ENCODE measurements around the gene STK39.

STK39 gene

GRCh38 chr2:168138901-168139300 is 108.5 kb downstream of the STK39 start:
- Histone ChIP-seq H3K9me3 (ENCODE audit: control insufficient read depth, low read length) (no peaks in the 10 kb centered on the region), H3K9ac (ENCODE audit: low read length) (no peak overlapping the region), H3K4ac (ENCODE audit: low read depth in 1 of 2, low read length in 2 of 2) (no peak overlapping the region), H2AK5ac (ENCODE audit: low read length, severe bottlenecking) (no peak overlapping the region), H3K18ac (ENCODE audit: low read depth in 1 of 2, low read length in 2 of 2) (no peak overlapping the region), H3K4me3 (ENCODE audit: insufficient read depth in 1 of 2, low read depth in 1 of 2, low read length in 2 of 2) (no peak overlapping the region), H2BK120ac (ENCODE audit: low read depth, low read length) (no peak overlapping the region), H3K36me3 (ENCODE audit: control insufficient read depth in 1 of 2, insufficient read depth in 2 of 2, low read depth in 1 of 2, low read length in 2 of 2) (peaks cover 0 to 36% of the 10 kb centered on the region in 2 experiments), H4K8ac (ENCODE audit: low read length) (no peak overlapping the region), H2AFZ (ENCODE audit: low read depth, low read length) (no peak overlapping the region), H3K79me1 (replicated peaks; ENCODE audit: low read length, poor library complexity, severe bottlenecking) (peaks cover 9% of the 10 kb centered on the region), H2BK5ac (ENCODE audit: low read depth, low read length, poor library complexity, severe bottlenecking) (no peak overlapping the region), H2BK12ac (ENCODE audit: low read length in 2 of 2) (no peak overlapping the region), H2BK15ac (ENCODE audit: low read depth, poor library complexity, severe bottlenecking) (no peak overlapping the region), H3K27me3 (ENCODE audit: control insufficient read depth in 1 of 2, insufficient read depth in 1 of 2, low read length in 2 of 2) (no peaks in the 10 kb centered on the region), H3K4me2 (ENCODE audit: low read length, poor library complexity, severe bottlenecking) (no peak overlapping the region), H3K4me1 (ENCODE audit: control insufficient read depth, insufficient read depth, low read depth, low read length) (peaks cover 2% of the 10 kb centered on the region), H3K27ac (ENCODE audit: low read length, poor library complexity, severe bottlenecking) (no peak overlapping the region), H3K23ac (ENCODE audit: low read length in 2 of 2) (no peak overlapping the region), H3K14ac (ENCODE audit: low read length in 2 of 2) (no peak overlapping the region), H4K91ac (ENCODE audit: low read length) (no peak overlapping the region)
- 99% methylated on average over 5 of the region's 5 CpGs for WGBS
- no peak for DNase-seq

DNA sequence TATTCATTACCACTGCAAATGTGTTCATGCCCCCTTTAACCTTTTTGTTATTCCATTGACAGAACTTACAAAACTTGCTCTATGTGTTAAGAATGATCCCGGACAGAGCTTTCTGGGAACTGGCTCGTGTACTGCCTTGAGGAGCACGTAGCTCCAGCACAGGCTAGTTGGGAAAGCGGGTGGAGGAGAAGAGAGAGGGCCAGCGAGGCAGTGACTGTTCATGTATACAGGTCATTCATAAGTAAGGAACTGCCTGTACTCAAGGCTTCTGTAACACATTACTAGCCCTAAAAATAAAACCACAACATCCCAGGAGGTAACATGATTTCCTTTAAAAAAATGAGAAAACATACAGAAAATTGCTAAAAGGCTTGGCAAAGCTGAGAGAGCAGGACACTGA is 109.0 kb downstream of the STK39 start:
- no peak overlapping the region for H2BK120ac ChIP-seq (ENCODE audit: low read depth, low read length)
- no peak overlapping the region for H2BK12ac ChIP-seq (ENCODE audit: low read length in 2 of 2)
- no peak overlapping the region for H4K91ac ChIP-seq (ENCODE audit: low read length)
- H3K9ac ChIP-seq (ENCODE audit: low read length), result no peak overlapping the region
- H2BK5ac ChIP-seq (ENCODE audit: low read depth, low read length, poor library complexity, severe bottlenecking), result no peak overlapping the region
- H2AFZ ChIP-seq (ENCODE audit: low read depth, low read length), result no peak overlapping the region
- H3K18ac ChIP-seq (ENCODE audit: low read depth in 1 of 2, low read length in 2 of 2), result no peak overlapping the region
- no peak overlapping the region for H3K23ac ChIP-seq (ENCODE audit: low read length in 2 of 2)
- H2AK5ac ChIP-seq (ENCODE audit: low read length, severe bottlenecking), result no peak overlapping the region
- 88% methylated on average over 3 of the region's 5 CpGs for WGBS
- no peak overlapping the region for H3K4me3 ChIP-seq (ENCODE audit: insufficient read depth in 1 of 2, low read depth in 1 of 2, low read length in 2 of 2)
- no peak overlapping the region for H3K4ac ChIP-seq (ENCODE audit: low read depth in 1 of 2, low read length in 2 of 2)
- H3K14ac ChIP-seq (ENCODE audit: low read length in 2 of 2), result no peak overlapping the region
- H3K4me2 ChIP-seq (ENCODE audit: low read length, poor library complexity, severe bottlenecking), result no peak overlapping the region
- peaks cover 0 to 33% of the 10 kb centered on the region in 2 experiments for H3K36me3 ChIP-seq (ENCODE audit: control insufficient read depth in 1 of 2, insufficient read depth in 2 of 2, low read depth in 1 of 2, low read length in 2 of 2)
- H3K9me3 ChIP-seq (ENCODE audit: control insufficient read depth, low read length), result no peaks in the 10 kb centered on the region
- H2BK15ac ChIP-seq (ENCODE audit: low read depth, poor library complexity, severe bottlenecking), result no peak overlapping the region
- DNase-seq, result no peak
- peaks cover 2% of the 10 kb centered on the region for H3K4me1 ChIP-seq (ENCODE audit: control insufficient read depth, insufficient read depth, low read depth, low read length)
- no peak overlapping the region for H3K27ac ChIP-seq (ENCODE audit: low read length, poor library complexity, severe bottlenecking)
- H4K8ac ChIP-seq (ENCODE audit: low read length), result no peak overlapping the region
- peaks cover 7% of the 10 kb centered on the region for H3K79me1 ChIP-seq (replicated peaks; ENCODE audit: low read length, poor library complexity, severe bottlenecking)
- no peaks in the 10 kb centered on the region for H3K27me3 ChIP-seq (ENCODE audit: control insufficient read depth in 1 of 2, insufficient read depth in 1 of 2, low read length in 2 of 2)

GRCh38 chr2:168137510-168138180 is 109.8 kb downstream of the STK39 start:
- no peak overlapping the region for H3K9ac ChIP-seq (ENCODE audit: low read length)
- H2BK5ac ChIP-seq (ENCODE audit: low read depth, low read length, poor library complexity, severe bottlenecking), result no peak overlapping the region
- H3K27ac ChIP-seq (ENCODE audit: low read length, poor library complexity, severe bottlenecking), result no peak overlapping the region
- H3K79me1 ChIP-seq (replicated peaks; ENCODE audit: low read length, poor library complexity, severe bottlenecking), result peaks cover 12% of the 10 kb centered on the region
- no peak for DNase-seq
- H3K4me2 ChIP-seq (ENCODE audit: low read length, poor library complexity, severe bottlenecking), result no peak overlapping the region
- H3K27me3 ChIP-seq (ENCODE audit: control insufficient read depth in 1 of 2, insufficient read depth in 1 of 2, low read length in 2 of 2), result no peaks in the 10 kb centered on the region
- H4K8ac ChIP-seq (ENCODE audit: low read length), result no peak overlapping the region
- peaks cover 0 to 37% of the 10 kb centered on the region in 2 experiments for H3K36me3 ChIP-seq (ENCODE audit: control insufficient read depth in 1 of 2, insufficient read depth in 2 of 2, low read depth in 1 of 2, low read length in 2 of 2)
- no peak overlapping the region for H3K18ac ChIP-seq (ENCODE audit: low read depth in 1 of 2, low read length in 2 of 2)
- H2BK12ac ChIP-seq (ENCODE audit: low read length in 2 of 2), result no peak overlapping the region
- H2BK15ac ChIP-seq (ENCODE audit: low read depth, poor library complexity, severe bottlenecking), result no peak overlapping the region
- no peak overlapping the region for H3K4me3 ChIP-seq (ENCODE audit: insufficient read depth in 1 of 2, low read depth in 1 of 2, low read length in 2 of 2)
- no peak overlapping the region for H2BK120ac ChIP-seq (ENCODE audit: low read depth, low read length)
- no peaks in the 10 kb centered on the region for H3K9me3 ChIP-seq (ENCODE audit: control insufficient read depth, low read length)
- H2AK5ac ChIP-seq (ENCODE audit: low read length, severe bottlenecking), result no peak overlapping the region
- no peak overlapping the region for H4K91ac ChIP-seq (ENCODE audit: low read length)
- H2AFZ ChIP-seq (ENCODE audit: low read depth, low read length), result no peak overlapping the region
- H3K14ac ChIP-seq (ENCODE audit: low read length in 2 of 2), result no peak overlapping the region
- no peak overlapping the region for H3K23ac ChIP-seq (ENCODE audit: low read length in 2 of 2)
- H3K4ac ChIP-seq (ENCODE audit: low read depth in 1 of 2, low read length in 2 of 2), result no peak overlapping the region
- peaks cover 2% of the 10 kb centered on the region for H3K4me1 ChIP-seq (ENCODE audit: control insufficient read depth, insufficient read depth, low read depth, low read length)
- WGBS, result 98% methylated on average over 3 of the region's 3 CpGs

GRCh38 chr2:168136392-168136977 is 110.9 kb downstream of the STK39 start:
- Histone ChIP-seq H3K9me3 (ENCODE audit: control insufficient read depth, low read length) (no peaks in the 10 kb centered on the region), H3K36me3 (ENCODE audit: control insufficient read depth in 1 of 2, insufficient read depth in 2 of 2, low read depth in 1 of 2, low read length in 2 of 2) (peaks cover 0 to 37% of the 10 kb centered on the region in 2 experiments), H3K14ac (ENCODE audit: low read length in 2 of 2) (no peak overlapping the region), H2BK5ac (ENCODE audit: low read depth, low read length, poor library complexity, severe bottlenecking) (no peak overlapping the region), H3K27me3 (ENCODE audit: control insufficient read depth in 1 of 2, insufficient read depth in 1 of 2, low read length in 2 of 2) (no peaks in the 10 kb centered on the region), H2AFZ (ENCODE audit: low read depth, low read length) (no peak overlapping the region), H3K4ac (ENCODE audit: low read depth in 1 of 2, low read length in 2 of 2) (no peak overlapping the region), H4K91ac (ENCODE audit: low read length) (no peak overlapping the region), H3K79me1 (replicated peaks; ENCODE audit: low read length, poor library complexity, severe bottlenecking) (peaks cover 17% of the 10 kb centered on the region), H2BK120ac (ENCODE audit: low read depth, low read length) (no peak overlapping the region), H3K4me3 (ENCODE audit: insufficient read depth in 1 of 2, low read depth in 1 of 2, low read length in 2 of 2) (no peak overlapping the region), H2BK15ac (ENCODE audit: low read depth, poor library complexity, severe bottlenecking) (no peak overlapping the region), H2BK12ac (ENCODE audit: low read length in 2 of 2) (no peak overlapping the region), H3K4me1 (ENCODE audit: control insufficient read depth, insufficient read depth, low read depth, low read length) (peaks cover 4% of the 10 kb centered on the region), H3K27ac (ENCODE audit: low read length, poor library complexity, severe bottlenecking) (no peak overlapping the region), H3K23ac (ENCODE audit: low read length in 2 of 2) (no peak overlapping the region), H3K4me2 (ENCODE audit: low read length, poor library complexity, severe bottlenecking) (no peak overlapping the region), H3K18ac (ENCODE audit: low read depth in 1 of 2, low read length in 2 of 2) (no peak overlapping the region), H3K9ac (ENCODE audit: low read length) (no peak overlapping the region), H4K8ac (ENCODE audit: low read length) (no peak overlapping the region), H2AK5ac (ENCODE audit: low read length, severe bottlenecking) (no peak overlapping the region)
- WGBS, result 83% methylated on average over 1 of the region's 2 CpGs
- peak; percentile 58 for DNase-seq

Measured in mesenchymal stem cell (in vitro differentiated cells and primary cell).